ENCODE measurements around the gene BBOX1.

- TF ChIP-seq CTCF (IDR thresholded peaks at IDR 0.05) (no peak), EZH2 (IDR thresholded peaks at IDR 0.05) (no peak), EZH2phosphoT487 (IDR thresholded peaks at IDR 0.05) (no peak)
Measured at GRCh38 chr11:27025957-27026733, 14.5 kb upstream of the BBOX1 start.

Measured in neural progenitor cell (in vitro differentiated cells).